ENCODE measurements around the gene TMEM168.

DNA sequence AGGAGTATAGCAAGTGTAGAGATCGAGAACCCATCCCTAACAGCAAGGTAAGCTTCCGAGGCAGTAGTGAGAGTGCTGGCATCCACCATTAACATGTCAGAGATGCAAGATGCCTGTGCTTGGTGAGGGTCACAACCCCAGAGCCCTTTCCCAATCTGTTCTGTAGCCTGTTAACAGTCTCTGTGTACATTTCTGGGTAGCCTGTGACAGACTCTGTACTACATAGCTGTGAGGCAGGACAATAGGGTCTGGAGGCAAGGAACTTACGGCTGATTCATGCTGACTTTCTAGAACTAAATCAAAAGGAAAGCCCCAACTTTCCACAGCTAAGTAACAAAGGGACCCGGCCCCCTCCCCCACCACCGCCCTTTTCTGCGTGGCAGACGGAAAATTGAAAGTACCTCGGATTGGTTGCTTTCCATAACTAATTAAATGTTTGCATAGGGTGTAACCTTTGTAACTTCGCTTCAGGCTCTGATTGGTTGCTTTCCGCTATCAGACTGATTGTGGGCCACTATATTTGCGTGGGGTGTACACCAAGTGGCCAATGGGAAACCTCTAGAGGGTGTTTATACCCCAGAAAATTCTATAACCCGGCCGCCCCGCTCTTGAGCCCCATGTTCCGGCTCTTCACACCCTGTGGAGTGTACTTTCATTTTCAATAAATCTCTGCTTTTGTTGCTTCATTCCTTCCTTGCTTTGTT lies 1.4 kb upstream of the TMEM168 start:
- TF ChIP-seq, protein P1, sequence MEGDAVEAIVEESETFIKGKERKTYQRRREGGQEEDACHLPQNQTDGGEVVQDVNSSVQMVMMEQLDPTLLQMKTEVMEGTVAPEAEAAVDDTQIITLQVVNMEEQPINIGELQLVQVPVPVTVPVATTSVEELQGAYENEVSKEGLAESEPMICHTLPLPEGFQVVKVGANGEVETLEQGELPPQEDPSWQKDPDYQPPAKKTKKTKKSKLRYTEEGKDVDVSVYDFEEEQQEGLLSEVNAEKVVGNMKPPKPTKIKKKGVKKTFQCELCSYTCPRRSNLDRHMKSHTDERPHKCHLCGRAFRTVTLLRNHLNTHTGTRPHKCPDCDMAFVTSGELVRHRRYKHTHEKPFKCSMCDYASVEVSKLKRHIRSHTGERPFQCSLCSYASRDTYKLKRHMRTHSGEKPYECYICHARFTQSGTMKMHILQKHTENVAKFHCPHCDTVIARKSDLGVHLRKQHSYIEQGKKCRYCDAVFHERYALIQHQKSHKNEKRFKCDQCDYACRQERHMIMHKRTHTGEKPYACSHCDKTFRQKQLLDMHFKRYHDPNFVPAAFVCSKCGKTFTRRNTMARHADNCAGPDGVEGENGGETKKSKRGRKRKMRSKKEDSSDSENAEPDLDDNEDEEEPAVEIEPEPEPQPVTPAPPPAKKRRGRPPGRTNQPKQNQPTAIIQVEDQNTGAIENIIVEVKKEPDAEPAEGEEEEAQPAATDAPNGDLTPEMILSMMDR (IDR thresholded peaks at IDR 0.05) = no peak
- no peak for TF ChIP-seq POLR2A (IDR thresholded peaks at IDR 0.05)
